Islet precursor cell (in vitro differentiated cells): Measurements from ENCODE around the gene UBR4.
A peak's percentile ranks its signal among the peaks of the same experiment; 100 is the strongest.

Experiments used
- DNase-seq: peaks from one replicate; pipeline ENCODE4 v3.0.0-alpha.2; 2018

UBR4 gene

DNA sequence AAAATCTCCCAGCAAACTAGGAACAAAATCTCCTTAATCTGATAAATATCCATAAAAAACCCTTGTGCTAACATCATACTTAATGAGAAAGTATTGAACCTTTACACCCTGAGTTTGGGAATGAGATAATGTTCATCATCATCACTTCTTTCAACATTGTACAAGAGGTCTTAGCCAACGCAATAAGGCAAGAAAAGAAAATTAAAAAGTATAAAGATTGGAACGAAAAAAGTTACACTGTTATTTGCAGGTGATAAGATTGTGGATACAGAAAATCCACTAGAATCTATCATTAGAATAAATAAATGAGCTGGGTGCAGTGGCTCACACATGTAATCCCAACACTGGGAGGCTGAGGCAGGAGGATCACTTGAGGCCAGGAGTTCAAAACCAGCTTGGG, 76.7 kb downstream of the UBR4 start:
- no peak for DNase-seq

- no peak for DNase-seq
These were observed 79.6 kb downstream of the UBR4 start for GRCh38 chr1:19130468-19130867.

- DNase-seq = no peak
These were observed 81.0 kb downstream of the UBR4 start for GRCh38 chr1:19128968-19129514.

DNA sequence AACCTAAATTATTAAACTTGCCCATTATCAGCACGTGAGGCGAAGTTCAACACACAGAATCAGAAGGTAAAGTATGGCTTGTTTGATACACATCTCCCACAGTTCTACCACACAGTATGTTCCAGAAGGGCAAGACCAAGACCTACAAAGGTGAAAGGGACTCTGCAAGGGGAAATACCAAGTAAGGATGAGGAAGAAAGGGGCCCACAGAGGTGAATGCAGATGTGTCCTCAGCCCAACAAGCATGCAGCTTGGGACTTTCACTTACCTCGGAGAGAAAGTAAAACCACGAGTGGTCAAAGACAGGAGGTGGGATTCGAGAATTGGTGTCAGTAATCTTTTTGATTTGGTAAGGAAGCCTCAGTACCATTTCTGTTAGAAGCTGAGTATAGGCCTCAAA, 85.8 kb downstream of the UBR4 start:
- DNase-seq = no peak

DNA sequence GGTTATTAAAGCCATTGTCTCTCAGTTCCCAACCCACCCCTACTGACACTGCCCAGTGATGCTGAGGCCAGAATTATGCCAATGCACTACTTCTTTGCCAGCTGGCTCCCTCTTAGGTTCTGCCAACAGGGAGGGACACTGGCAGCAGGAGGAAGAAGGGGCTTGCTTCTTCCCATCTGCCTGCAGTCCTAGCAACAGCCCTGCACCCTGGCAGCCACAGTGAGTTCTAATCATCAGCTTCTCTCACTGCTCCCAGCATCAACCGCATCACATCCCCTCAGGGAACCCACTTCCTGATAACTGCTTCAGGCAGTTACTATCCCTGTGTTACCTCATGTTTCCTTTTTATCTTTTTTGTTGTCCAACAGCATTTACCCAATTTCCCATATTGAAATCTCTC, 86.2 kb downstream of the UBR4 start:
- DNase-seq = no peak

DNA sequence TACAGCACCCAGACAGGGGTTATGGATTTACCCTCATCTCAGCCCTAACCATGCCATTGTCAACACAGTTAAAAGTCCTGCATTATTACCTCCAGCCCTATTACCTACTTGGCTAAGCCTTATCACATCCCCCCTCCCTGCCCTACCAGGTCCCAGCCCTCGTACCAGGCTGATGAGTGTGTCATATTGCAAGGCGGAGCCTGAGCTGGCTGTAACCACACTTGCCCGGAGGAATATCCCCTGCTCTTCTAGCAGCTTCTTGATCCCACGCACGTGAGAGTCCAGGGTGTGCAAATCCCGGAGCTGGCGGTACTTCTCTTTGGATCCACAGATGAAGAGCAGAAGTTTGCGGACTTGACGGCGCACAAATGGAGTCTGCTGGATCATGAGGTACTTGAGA, 87.4 kb downstream of the UBR4 start:
- no peak for DNase-seq

DNA sequence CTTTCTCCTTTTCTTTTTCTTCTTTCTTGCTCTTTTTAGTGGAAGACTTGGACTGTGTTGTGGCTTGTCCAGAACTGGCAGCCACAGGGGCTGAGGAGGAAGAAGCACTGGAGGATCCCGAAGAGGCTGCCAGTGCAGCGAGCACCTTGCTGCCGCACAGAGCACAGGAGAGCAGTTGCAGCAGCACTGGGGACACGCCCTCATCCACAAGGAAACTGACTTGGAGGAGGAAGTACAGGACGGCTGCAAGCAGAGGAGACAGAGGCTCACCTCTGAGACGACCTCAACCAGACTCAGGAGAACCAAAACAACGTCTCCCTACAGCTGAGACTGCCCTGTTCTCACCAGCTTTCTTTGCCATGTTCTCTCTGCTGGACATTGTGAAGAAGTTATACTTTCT, 88.9 kb downstream of the UBR4 start:
- no peak for DNase-seq

DNA sequence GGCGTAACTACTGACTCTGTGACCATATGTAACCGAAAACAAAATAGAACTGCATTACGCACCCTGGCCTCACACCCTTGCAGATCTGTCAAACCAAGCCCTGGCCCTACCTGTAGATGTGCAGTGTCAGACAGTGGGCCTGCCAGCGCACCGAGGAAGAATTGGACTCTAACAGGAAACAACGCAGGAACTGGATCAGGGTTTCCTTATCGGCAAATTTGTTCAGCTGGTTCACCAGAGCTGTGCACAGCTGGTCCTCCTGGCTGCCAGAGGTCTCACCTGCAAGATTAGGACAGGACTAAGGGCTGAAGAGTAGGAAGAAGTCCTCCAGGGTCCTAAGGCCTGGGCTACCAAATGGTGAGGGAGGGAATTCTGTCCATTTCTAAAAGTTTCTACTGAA, 90.0 kb downstream of the UBR4 start:
- DNase-seq = no peak

DNA sequence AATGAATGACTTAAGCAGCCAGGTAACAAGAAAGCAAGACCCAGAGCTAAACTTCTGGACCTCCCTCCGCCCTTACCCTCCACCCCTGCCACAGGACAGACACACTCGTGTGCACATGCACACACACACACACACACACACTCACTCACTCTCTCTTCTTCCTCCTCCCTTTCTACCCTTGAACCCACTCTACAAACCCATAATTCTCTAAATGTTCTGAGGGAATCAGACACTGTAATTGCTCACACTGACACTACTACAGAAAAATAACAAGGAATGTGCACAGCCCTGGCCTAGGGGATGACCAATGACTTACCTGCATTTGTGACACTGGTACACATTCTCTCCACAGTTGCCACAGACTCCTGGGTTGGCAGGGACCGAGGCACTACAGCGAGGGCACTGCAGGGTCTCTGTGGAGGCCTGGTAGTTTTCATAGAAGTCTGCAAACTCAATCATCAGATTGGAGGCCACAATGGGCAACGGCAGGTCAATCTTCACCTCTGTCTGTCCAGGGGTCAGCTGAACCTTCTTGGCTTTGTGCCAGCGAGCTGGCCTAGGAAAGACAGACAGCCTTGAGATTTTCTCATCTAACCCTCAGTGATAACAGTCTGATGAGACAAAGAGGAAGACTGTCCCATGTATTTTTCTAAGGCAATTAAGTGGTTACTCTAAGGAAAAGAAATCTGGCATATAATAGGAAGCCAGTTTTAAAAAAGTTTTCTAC, 94.8 kb downstream of the UBR4 start:
- DNase-seq = no peak

DNA sequence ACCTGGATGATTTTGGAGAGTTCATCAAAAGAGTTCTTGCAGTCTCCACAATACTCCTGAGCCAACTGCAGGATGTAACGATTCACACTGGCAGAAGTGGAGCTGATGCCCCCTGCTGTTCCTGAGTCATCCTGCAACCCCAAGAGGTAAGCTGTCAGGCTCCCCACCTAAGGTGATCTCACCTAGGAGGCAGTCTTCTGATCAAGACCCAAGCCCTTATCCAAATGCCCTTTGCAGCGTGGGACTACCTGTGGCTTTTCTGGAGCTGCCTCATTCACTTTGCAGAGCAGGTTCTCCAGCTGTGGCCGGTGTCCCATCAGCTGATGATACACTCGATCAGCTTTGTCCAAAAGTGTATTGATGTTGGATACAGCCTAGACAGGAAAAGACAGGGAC, 96.4 kb downstream of the UBR4 start:
- DNase-seq = peak; percentile 83

GRCh38 chr1:19112891-19113696, 97.0 kb downstream of the UBR4 start:
- DNase-seq = peak; percentile 3

DNA sequence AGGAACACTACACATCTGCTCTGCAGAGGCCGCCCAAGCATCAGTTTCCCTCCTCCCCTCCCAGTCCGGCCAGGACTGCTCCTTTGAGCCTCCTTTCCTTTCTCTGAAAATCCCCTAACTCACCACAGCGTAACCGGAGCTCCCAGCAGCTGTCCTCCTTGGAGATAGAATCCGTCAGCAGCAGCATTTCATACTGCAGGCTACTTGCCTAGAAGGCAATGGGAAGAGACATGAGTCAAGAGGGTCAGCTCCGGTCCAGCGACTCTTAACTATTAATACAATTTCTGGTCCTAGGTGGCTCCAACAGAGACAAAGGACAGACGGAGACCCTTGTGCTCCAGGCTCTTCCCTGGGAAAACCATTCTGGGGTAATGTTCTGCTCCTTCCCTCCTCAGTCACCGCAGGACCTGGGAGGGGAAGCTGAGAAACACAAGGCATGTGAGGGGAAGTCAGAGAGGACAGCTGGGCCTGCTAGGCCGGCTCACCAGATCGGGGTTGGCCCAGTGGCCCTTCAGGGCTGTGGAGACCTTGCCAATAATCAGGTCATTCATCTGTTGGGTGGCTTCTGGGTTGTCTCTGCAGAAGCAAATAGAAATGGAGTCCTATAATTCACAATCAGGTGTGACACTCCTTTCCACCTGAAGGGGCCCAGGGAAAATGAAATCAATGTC, 99.7 kb downstream of the UBR4 start:
- no peak for DNase-seq

GRCh38 chr1:19109545-19109944, 100.5 kb downstream of the UBR4 start:
- DNase-seq = no peak

DNA sequence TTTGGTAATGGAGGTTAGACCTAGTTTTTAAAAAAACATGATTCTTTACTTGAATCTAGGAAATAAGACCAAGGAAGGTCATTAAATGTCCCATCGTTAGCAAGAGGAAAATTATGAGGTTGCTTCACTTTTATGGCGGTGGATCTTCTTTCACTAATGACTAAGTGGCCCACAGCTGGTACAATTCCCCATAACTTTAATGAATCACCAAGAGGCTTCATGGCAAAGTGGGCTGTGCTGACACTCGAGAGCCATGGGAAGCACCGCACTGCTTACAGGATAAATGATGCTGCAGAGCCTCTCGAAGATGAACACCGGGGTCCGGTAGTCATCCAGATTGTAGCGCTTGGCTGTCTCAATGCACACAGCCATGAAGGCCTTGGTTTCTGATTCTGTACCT, 108.8 kb downstream of the UBR4 start:
- no peak for DNase-seq

- no peak for DNase-seq
These were observed 110.0 kb downstream of the UBR4 start for GRCh38 chr1:19100028-19100427.

- DNase-seq = no peak
These were observed 113.1 kb downstream of the UBR4 start for GRCh38 chr1:19096990-19097389.

DNA sequence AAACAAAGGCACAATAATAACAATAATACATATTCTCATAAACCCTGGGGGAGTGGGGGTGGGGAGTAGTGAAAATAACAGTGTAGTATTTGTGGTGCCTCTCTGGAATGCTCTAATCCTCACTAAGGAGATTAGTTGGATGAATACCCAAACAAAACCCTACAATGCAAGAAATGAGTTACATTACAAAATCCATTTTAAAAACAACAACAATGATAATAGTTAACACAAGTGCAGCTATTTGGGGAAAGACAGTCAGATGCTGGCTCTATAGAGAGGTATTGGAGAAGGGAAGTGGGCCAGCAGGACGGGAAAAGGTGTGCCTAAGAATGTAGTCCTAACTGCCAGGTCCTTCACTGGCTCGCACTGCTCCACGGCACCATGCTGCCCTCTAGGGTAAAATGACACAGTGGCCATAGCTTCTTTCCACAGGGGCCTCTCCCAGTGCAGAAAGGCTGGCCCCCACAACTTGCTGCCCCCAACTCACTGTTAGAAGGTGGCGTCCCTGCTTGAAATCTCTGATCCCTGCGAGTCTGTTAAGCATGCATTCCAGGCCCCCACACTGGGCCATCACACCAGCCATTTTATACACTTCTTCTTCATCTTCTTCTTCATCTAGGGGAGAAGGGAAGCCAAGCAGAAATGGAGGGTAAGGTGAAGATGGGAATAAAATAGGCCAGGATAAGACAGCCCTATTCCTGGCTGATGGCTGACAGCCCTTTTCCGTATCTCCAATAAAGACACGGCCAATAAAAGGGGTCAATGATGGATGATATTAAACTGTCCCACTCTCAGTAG, 113.8 kb downstream of the UBR4 start:
- peak; percentile 78 for DNase-seq

GRCh38 chr1:19091196-19091953, 118.7 kb downstream of the UBR4 start:
- DNase-seq = no peak

- no peak for DNase-seq
These were observed 120.5 kb downstream of the UBR4 start for GRCh38 chr1:19089524-19089923.

GRCh38 chr1:19088717-19089442, 121.2 kb downstream of the UBR4 start:
- DNase-seq = no peak
